Adipocyte (in vitro differentiated cells): ENCODE results near the gene GRIA4.

Experiments
- DNase-seq: peaks from one replicate; pipeline ENCODE4 v3.0.0-alpha.2; 2015; ENCODE audit warnings: low read depth
- H3K27me3 ChIP-seq: replicated peaks from 2 replicates; pipeline ENCODE4 v1.7.0; 2013; ENCODE audit warnings: mild to moderate bottlenecking, low read length, moderate library complexity; ENCODE audit not compliant: control insufficient read depth, insufficient read depth
- H3K36me3 ChIP-seq: 2 replicates; pipeline ENCODE4 v1.7.0; 2013; ENCODE audit warnings: low read length, mild to moderate bottlenecking, moderate library complexity; ENCODE audit not compliant: control insufficient read depth, insufficient read depth, severe bottlenecking
- H3K4me1 ChIP-seq: 2 replicates; pipeline ENCODE4 v1.7.0; 2013; ENCODE audit warnings: mild to moderate bottlenecking, low read length, moderate library complexity; ENCODE audit not compliant: control insufficient read depth, insufficient read depth
- H3K4me3 ChIP-seq: 2 replicates; pipeline ENCODE4 v1.7.0; 2013; ENCODE audit warnings: mild to moderate bottlenecking, low read length, moderate library complexity
- H3K9ac ChIP-seq: 2 replicates; pipeline ENCODE4 v1.7.0; 2013; ENCODE audit warnings: mild to moderate bottlenecking, low read length, moderate library complexity
- H3K9me3 ChIP-seq: 2 replicates; pipeline ENCODE4 v1.7.0; 2013; ENCODE audit warnings: mild to moderate bottlenecking, low read length, moderate library complexity; ENCODE audit not compliant: control insufficient read depth

Gene GRIA4

GRCh38 chr11:106014035-106014434 lies 404.2 kb downstream of the GRIA4 start:
- DNase-seq = no peak

GRCh38 chr11:106014620-106015019 lies 404.7 kb downstream of the GRIA4 start:
- Histone ChIP-seq H3K9me3 (no peaks in the 10 kb centered on the region), H3K4me3 (no peak overlapping the region), H3K27me3 (no peaks in the 10 kb centered on the region), H3K4me1 (peaks cover 32% of the 10 kb centered on the region), H3K9ac (no peak overlapping the region), H3K36me3 (peaks cover 12% of the 10 kb centered on the region)
- DNase-seq = no peak

More at GRCh38 chr11:106014035-106014434, 404.2 kb downstream of the GRIA4 start:
- H3K27me3 ChIP-seq = no peaks in the 10 kb centered on the region
- no peak overlapping the region for H3K9ac ChIP-seq
- peaks cover 32% of the 10 kb centered on the region for H3K4me1 ChIP-seq
- peaks cover 18% of the 10 kb centered on the region for H3K36me3 ChIP-seq
- no peak overlapping the region for H3K4me3 ChIP-seq
- H3K9me3 ChIP-seq = no peaks in the 10 kb centered on the region

- Histone ChIP-seq H3K4me1 (peaks cover 32% of the 10 kb centered on the region), H3K36me3 (peaks cover 8% of the 10 kb centered on the region), H3K9ac (no peak overlapping the region), H3K9me3 (no peaks in the 10 kb centered on the region), H3K4me3 (no peak overlapping the region), H3K27me3 (no peaks in the 10 kb centered on the region)
- DNase-seq = no peak
These were observed 405.2 kb downstream of the GRIA4 start for GRCh38 chr11:106015066-106015465.

GRCh38 chr11:106017093-106017492 lies 407.2 kb downstream of the GRIA4 start:
- no peaks in the 10 kb centered on the region for H3K36me3 ChIP-seq
- H3K4me1 ChIP-seq = peaks cover 27% of the 10 kb centered on the region
- no peak overlapping the region for H3K4me3 ChIP-seq
- no peaks in the 10 kb centered on the region for H3K27me3 ChIP-seq
- DNase-seq = no peak
- no peak overlapping the region for H3K9ac ChIP-seq
- H3K9me3 ChIP-seq = no peaks in the 10 kb centered on the region

GRCh38 chr11:106021181-106021966 lies 411.5 kb downstream of the GRIA4 start:
- peak overlapping the region; percentile 89 for H3K9ac ChIP-seq
- H3K27me3 ChIP-seq = no peaks in the 10 kb centered on the region
- H3K4me3 ChIP-seq = peak overlapping the region; percentile 92
- peaks cover 18% of the 10 kb centered on the region for H3K4me1 ChIP-seq
- no peaks in the 10 kb centered on the region for H3K36me3 ChIP-seq
- no peaks in the 10 kb centered on the region for H3K9me3 ChIP-seq
- peak; percentile 91 for DNase-seq

- Histone ChIP-seq H3K36me3 (no peaks in the 10 kb centered on the region), H3K27me3 (no peaks in the 10 kb centered on the region), H3K4me3 (peak within 1 kb of the TSS; percentile 92), H3K9me3 (peaks cover 2% of the 10 kb centered on the region), H3K4me1 (peaks cover 18% of the 10 kb centered on the region), H3K9ac (peak within 1 kb of the TSS; percentile 89)
- DNase-seq = peak; percentile 100
These were observed 412.3 kb downstream of the GRIA4 start, which contains the start of gene MSANTD4 for GRCh38 chr11:106021967-106022794. Gene MSANTD4, minus strand, starts transcription at chr11:106022240. Its CDS starts 11,323 bp downstream, at chr11:106010917.

GRCh38 chr11:106022795-106023275 lies 413.0 kb downstream of the GRIA4 start:
- DNase-seq = no peak
- H3K4me1 ChIP-seq = peaks cover 18% of the 10 kb centered on the region
- H3K9ac ChIP-seq = peak overlapping the region; percentile 76
- peaks cover 3% of the 10 kb centered on the region for H3K9me3 ChIP-seq
- H3K36me3 ChIP-seq = no peaks in the 10 kb centered on the region
- H3K4me3 ChIP-seq = peak overlapping the region; percentile 92
- no peaks in the 10 kb centered on the region for H3K27me3 ChIP-seq

- Histone ChIP-seq H3K4me1 (no peaks in the 10 kb centered on the region), H3K9ac (no peak overlapping the region), H3K4me3 (no peak overlapping the region), H3K36me3 (no peaks in the 10 kb centered on the region), H3K9me3 (peaks cover 3% of the 10 kb centered on the region), H3K27me3 (no peaks in the 10 kb centered on the region)
- DNase-seq = no peak
These were observed 420.7 kb downstream of the GRIA4 start for GRCh38 chr11:106030609-106031008.

- no peaks in the 10 kb centered on the region for H3K36me3 ChIP-seq
- DNase-seq = peak; percentile 29
- no peaks in the 10 kb centered on the region for H3K27me3 ChIP-seq
- no peak overlapping the region for H3K4me3 ChIP-seq
- H3K9ac ChIP-seq = no peak overlapping the region
- no peaks in the 10 kb centered on the region for H3K4me1 ChIP-seq
- peaks cover 3% of the 10 kb centered on the region for H3K9me3 ChIP-seq
These were observed 421.4 kb downstream of the GRIA4 start for GRCh38 chr11:106031202-106031810.
